H9 (cell line): ENCODE results near the gene TSFM. TPM values are rescaled to one million over a fixed set of nuclear protein-coding genes. Genes with fewer than 3 reads are reported as not detected.
"Not testable (repeated sequence)": the region's sequence is repeated elsewhere in the genome, so short reads cannot be mapped to it uniquely, and the experiment has no call there.

Experiments used
- DNase-seq: peaks from one replicate; pipeline ENCODE4 v3.0.0-alpha.2; 2017
- H2AFZ ChIP-seq: one replicate; pipeline ENCODE4 v1.6.1; 2013; ENCODE audit warnings: mild to moderate bottlenecking, low read length, control low read depth, moderate library complexity
- H2AK5ac ChIP-seq: 2 replicates; pipeline ENCODE4 v1.6.1; 2013; ENCODE audit warnings: low read length, control low read depth, mixed read lengths; ENCODE audit not compliant: insufficient read length
- H2BK120ac ChIP-seq: one replicate; pipeline ENCODE4 v1.6.1; 2013; ENCODE audit warnings: low read depth, mild to moderate bottlenecking, low read length, control low read depth, inconsistent platforms; ENCODE audit not compliant: poor library complexity, severe bottlenecking
- H2BK12ac ChIP-seq: 2 replicates; pipeline ENCODE4 v1.6.1; 2013; ENCODE audit warnings: low read length, control low read depth, mixed read lengths, low read depth; ENCODE audit not compliant: insufficient read length
- H2BK15ac ChIP-seq: 2 replicates; pipeline ENCODE4 v1.6.1; 2013; ENCODE audit warnings: low read depth, low read length, control low read depth
- H2BK20ac ChIP-seq: one replicate; pipeline ENCODE4 v1.6.1; 2013; ENCODE audit warnings: low read depth, mild to moderate bottlenecking, low read length, control low read depth, inconsistent platforms; ENCODE audit not compliant: poor library complexity, severe bottlenecking
- H2BK5ac ChIP-seq: 2 replicates; pipeline ENCODE4 v1.6.1; 2013; ENCODE audit warnings: low read length, control low read depth, mixed read lengths; ENCODE audit not compliant: insufficient read length
- H3K14ac ChIP-seq: 2 replicates; pipeline ENCODE4 v1.6.1; 2013; ENCODE audit warnings: low read length, control low read depth; ENCODE audit not compliant: insufficient read depth
- H3K18ac ChIP-seq: 2 replicates; pipeline ENCODE4 v1.6.1; 2013; ENCODE audit warnings: low read depth, mild to moderate bottlenecking, mixed read lengths, low read length, control low read depth; ENCODE audit not compliant: insufficient read length
- H3K23ac ChIP-seq: 2 replicates; pipeline ENCODE4 v1.6.1; 2013; ENCODE audit warnings: low read length, control low read depth, mixed read lengths, low read depth; ENCODE audit not compliant: insufficient read length
- H3K23me2 ChIP-seq: 2 replicates; pipeline ENCODE4 v1.6.1; 2013; ENCODE audit warnings: low read depth, mild to moderate bottlenecking, mixed read lengths, low read length, control low read depth; ENCODE audit not compliant: insufficient read length, poor library complexity, severe bottlenecking
- H3K27ac ChIP-seq: 2 replicates; pipeline ENCODE4 v1.5.1; 2013; ENCODE audit warnings: low read length, control low read depth, mixed read lengths, low read depth; ENCODE audit not compliant: insufficient read length
- H3K27me3 ChIP-seq: 2 replicates; pipeline ENCODE4 v1.6.1; 2013; ENCODE audit warnings: low read length, control low read depth, inconsistent platforms; ENCODE audit not compliant: insufficient read depth
- H3K4ac ChIP-seq: 2 replicates; pipeline ENCODE4 v1.6.1; 2013; ENCODE audit warnings: low read depth, mild to moderate bottlenecking, control low read depth, inconsistent platforms, low read length, moderate library complexity
- H3K4me1 ChIP-seq: 2 replicates; pipeline ENCODE4 v1.6.1; 2013; ENCODE audit warnings: low read length, control low read depth, inconsistent platforms; ENCODE audit not compliant: insufficient read depth
- H3K4me2 ChIP-seq: 2 replicates; pipeline ENCODE4 v1.6.1; 2013; ENCODE audit warnings: low read length, control low read depth, mixed read lengths; ENCODE audit not compliant: insufficient read length, insufficient read depth
- H3K56ac ChIP-seq: 2 replicates; pipeline ENCODE4 v1.6.1; 2013; ENCODE audit warnings: low read depth, mild to moderate bottlenecking, mixed read lengths, low read length, control low read depth; ENCODE audit not compliant: insufficient read length
- H3K79me1 ChIP-seq: 2 replicates; pipeline ENCODE4 v1.6.1; 2013; ENCODE audit warnings: low read depth, mild to moderate bottlenecking, moderate library complexity, low read length, control low read depth, inconsistent platforms; ENCODE audit not compliant: insufficient read depth, poor library complexity, severe bottlenecking
- H3K79me2 ChIP-seq: 2 replicates; pipeline ENCODE4 v1.6.1; 2013; ENCODE audit warnings: low read length, control low read depth, inconsistent platforms; ENCODE audit not compliant: insufficient read depth
- H3K9ac ChIP-seq: 2 replicates; pipeline ENCODE4 v1.6.1; 2013; ENCODE audit warnings: low read length, control low read depth, mixed read lengths; ENCODE audit not compliant: insufficient read length; ENCODE audit errors: extremely low read depth
- H3K9me3 ChIP-seq: one replicate; pipeline ENCODE4 v1.6.1; 2013; ENCODE audit warnings: low read depth, low read length, inconsistent platforms; ENCODE audit not compliant: control insufficient read depth
- H3T11ph ChIP-seq: one replicate; pipeline ENCODE4 v1.6.1; 2013; ENCODE audit warnings: mild to moderate bottlenecking, low read length, control low read depth, inconsistent platforms
- H4K20me1 ChIP-seq: one replicate; pipeline ENCODE4 v1.6.1; 2013; ENCODE audit not compliant: control insufficient read depth, insufficient read length, insufficient read depth
- H4K5ac ChIP-seq: 2 replicates; pipeline ENCODE4 v1.6.1; 2013; ENCODE audit warnings: low read depth, mild to moderate bottlenecking, mixed read lengths, low read length, control low read depth; ENCODE audit not compliant: insufficient read length
- H4K8ac ChIP-seq: replicated peaks from 2 replicates; pipeline ENCODE4 v1.6.1; 2013; ENCODE audit warnings: low read length, control low read depth, mixed read lengths, low read depth; ENCODE audit not compliant: insufficient read length
- H4K91ac ChIP-seq: 2 replicates; pipeline ENCODE4 v1.6.1; 2013; ENCODE audit warnings: low read depth, mild to moderate bottlenecking, moderate library complexity, mixed read lengths, low read length, control low read depth; ENCODE audit not compliant: insufficient read length
- H3K27ac Mint-ChIP-seq, 3 experiments: 2 replicates in 2 of 3; 3 replicates in 1 of 3; pipeline ENCODE4 v1.8.0; 2020 to 2021; ENCODE audit warnings: mixed read lengths in 3 of 3, mild to moderate bottlenecking in 1 of 3, moderate library complexity in 1 of 3
- H3K27me3 Mint-ChIP-seq: 2 replicates; pipeline ENCODE4 v1.8.0; 2021; ENCODE audit warnings: low read depth, mild to moderate bottlenecking, moderate library complexity, mixed read lengths
- H3K36me3 Mint-ChIP-seq, 3 experiments: 2 replicates in 2 of 3; 3 replicates in 1 of 3; pipeline ENCODE4 v1.8.0; 2020 to 2021; ENCODE audit warnings: low read depth in 3 of 3, mixed read lengths in 3 of 3; ENCODE audit not compliant: insufficient read depth in 1 of 3
- H3K4me1 Mint-ChIP-seq, 2 experiments: 2 replicates each; pipeline ENCODE4 v1.8.0; 2020; ENCODE audit warnings: mixed read lengths in 2 of 2
- H3K4me3 Mint-ChIP-seq, 2 experiments: 2 replicates in 1 of 2; 3 replicates in 1 of 2; pipeline ENCODE4 v1.8.0; 2020 to 2021; ENCODE audit warnings: mild to moderate bottlenecking in 2 of 2, mixed read lengths in 2 of 2, moderate library complexity in 1 of 2
- H3K9me3 Mint-ChIP-seq, 2 experiments: 2 replicates in 1 of 2; 3 replicates in 1 of 2; pipeline ENCODE4 v1.8.0; 2020; ENCODE audit warnings: mild to moderate bottlenecking in 2 of 2, mixed read lengths in 2 of 2, moderate library complexity in 1 of 2
- CTCF ChIP-seq: fragments of 200-600 bp; sonication (generic); conservative IDR thresholded peaks from 3 replicates; pipeline ENCODE4 v1.8.0; 2021; ENCODE audit warnings: antibody characterized with exemption, mild to moderate bottlenecking
- WGBS: extraction: QIAGEN DNeasy Blood & Tissue Kit; methylation state at CpG from one replicate; pipeline ENCODE4 v1.1.7; 2013; ENCODE audit warnings: missing lambda C conversion rate, low lambda C conversion rate, mixed read lengths; ENCODE audit not compliant: insufficient read length; ENCODE audit errors: extremely low coverage; 5-methylcytosine and 5-hydroxymethylcytosine counted together
- total RNA-seq: library from RNA; stranded (reverse); gene quantifications from 2 replicates; pipeline ENCODE4 v1.2.1, GENCODE V29; 2021

Gene TSFM
- total RNA-seq, 1 experiment from 2014 or later: 50.2 TPM

GRCh38 chr12:57817261-57817989, 34.8 kb downstream of the TSFM start:
- Histone ChIP-seq H4K8ac (no peak overlapping the region), H4K91ac (no peak overlapping the region), H2BK120ac (no peak overlapping the region), H3K27me3 (no peaks in the 10 kb centered on the region), H3T11ph (no peak overlapping the region), H3K14ac (no peak overlapping the region), H3K23me2 (no peaks in the 10 kb centered on the region), H3K79me1 (no peaks in the 10 kb centered on the region), H3K56ac (no peak overlapping the region), H3K4ac (no peak overlapping the region), H3K23ac (no peak overlapping the region), H2BK20ac (no peak overlapping the region), H2BK12ac (no peak overlapping the region), H2AK5ac (no peak overlapping the region), H3K9ac (no peak overlapping the region), H4K20me1 (no peaks in the 10 kb centered on the region), H3K4me2 (no peak overlapping the region), H2BK5ac (no peak overlapping the region), H4K5ac (no peak overlapping the region), H3K79me2 (no peaks in the 10 kb centered on the region), H2BK15ac (no peak overlapping the region), H3K4me1 (no peaks in the 10 kb centered on the region), H2AFZ (no peak overlapping the region), H3K18ac (no peak overlapping the region), H3K27ac (no peak overlapping the region), H3K9me3 (no peaks in the 10 kb centered on the region)
- Mint-ChIP-seq H3K36me3 (peaks cover 3 to 20% (median 16%) of the 10 kb centered on the region in 3 experiments), H3K4me3 (no peak overlapping the region), H3K4me1 (peaks cover 6 to 10% of the 10 kb centered on the region in 2 experiments), H3K27ac (no peak overlapping the region), H3K9me3 (no peaks in the 10 kb centered on the region), H3K27me3 (no peaks in the 10 kb centered on the region)
- no peak for DNase-seq
- TF ChIP-seq CTCF: no peak
- WGBS: no CpG with 5 or more reads among the region's 8 CpGs

- not testable (repeated sequence) for H4K20me1 ChIP-seq, H3K27me3 ChIP-seq, DNase-seq, H3K79me2 ChIP-seq, H3K9me3 ChIP-seq, H4K91ac ChIP-seq, H3K27ac ChIP-seq, H3K4me3 Mint-ChIP-seq, H3K56ac ChIP-seq, H3K23ac ChIP-seq, H4K5ac ChIP-seq, H2BK5ac ChIP-seq, H3T11ph ChIP-seq, H2BK12ac ChIP-seq, H3K4me1 Mint-ChIP-seq, H3K9me3 Mint-ChIP-seq, H3K4ac ChIP-seq, H3K4me1 ChIP-seq, H3K18ac ChIP-seq, H3K23me2 ChIP-seq, H3K27me3 Mint-ChIP-seq, H2AK5ac ChIP-seq, H3K4me2 ChIP-seq, H2BK20ac ChIP-seq, H2BK15ac ChIP-seq, H3K14ac ChIP-seq, H4K8ac ChIP-seq, H2AFZ ChIP-seq, H2BK120ac ChIP-seq, H3K79me1 ChIP-seq, H3K9ac ChIP-seq, H3K27ac Mint-ChIP-seq
- WGBS: no CpG with 5 or more reads among the region's 3 CpGs
- peaks cover 7 to 25% (median 21%) of the 10 kb centered on the region in 3 experiments for H3K36me3 Mint-ChIP-seq
Measured at GRCh38 chr12:57817990-57818331, 35.4 kb downstream of the TSFM start.
